Sigmoid colon (tissue), 4 donors: ENCODE data around the gene ZNF700.

Experiments used
- CTCF ChIP-seq, 4 experiments: fragments of 450-650 bp in 3 of 4; fragments of 200-600 bp in 1 of 4; IDR thresholded peaks; one replicate each; pipeline ENCODE4 v1.5.1; 2016 to 2019; ENCODE audit warnings: antibody characterized with exemption in 4 of 4, mild to moderate bottlenecking in 3 of 4, moderate library complexity in 2 of 4
- POLR2AphosphoS5 ChIP-seq, 4 donors: sonication (generic); formaldehyde crosslinking; IDR thresholded peaks; one replicate each; pipeline ENCODE4 v1.6.1; 2017; ENCODE audit warnings: antibody characterized with exemption in 4 of 4

GRCh38 chr19:11942843-11943108 is 17.9 kb downstream of the ZNF700 start:
- TF ChIP-seq CTCF (IDR thresholded peaks at IDR 0.05), result no peak
- no peak for TF ChIP-seq POLR2AphosphoS5 (IDR thresholded peaks at IDR 0.05)
